Endothelial cell of umbilical vein (primary cell): ENCODE data around the gene ARF4. TPM values are rescaled to one million over a fixed set of nuclear protein-coding genes. Genes with fewer than 3 reads are reported as not detected.

Experiments used
- Bru-seq: library from RNA; stranded (reverse); fragments of 400-500 nt; gene quantifications from one replicate; lab custom pipeline; 2021; lab: Mats Ljungman, UMichigan
- BruChase-seq, 2 experiments: library from RNA; stranded (reverse); fragments of 400-500 nt; gene quantifications; one replicate each; lab custom pipeline; 2021; lab: Mats Ljungman, UMichigan
- BruUV-seq: library from RNA; stranded (reverse); fragments of 400-500 nt; replicated peaks from 2 replicates; lab custom pipeline; 2021; lab: Mats Ljungman, UMichigan
- CTCF ChIA-PET: fragments of 300-600, 350-600 bp; sonication (Branson Sonifier 250); formaldehyde crosslinking; loops from one replicate; lab custom pipeline; 2021; ENCODE audit warnings: antibody characterized with exemption, inconsistent platforms; lab: Charles Lee
- POLR2A ChIA-PET: fragments of 300-600, 350-600 bp; sonication (Branson Sonifier 250); formaldehyde crosslinking; loops from one replicate; lab custom pipeline; 2021; ENCODE audit warnings: antibody characterized with exemption, inconsistent platforms; lab: Charles Lee
- DNase-seq: peaks from one replicate; pipeline ENCODE4 v3.0.0-alpha.2; 2011; ENCODE audit warnings: low read depth, low spot score
- FAIRE-seq: peaks from 2 replicates; lab custom pipeline; 2011; peaks lifted over from hg19 to GRCh38; lab: Jason Lieb, UNC
- H2AFZ ChIP-seq: 2 replicates; pipeline ENCODE4 v1.6.0; 2012; ENCODE audit warnings: low read depth, low read length, control low read depth, inconsistent platforms
- H3K27ac ChIP-seq: 2 replicates; pipeline ENCODE4 v1.5.1; 2011; ENCODE audit warnings: low read depth, mild to moderate bottlenecking, control low read depth, low read length, moderate library complexity; ENCODE audit not compliant: insufficient read depth
- H3K27me3 ChIP-seq, 2 experiments: 2 replicates each; pipeline versions ENCODE4 v1.6.0 to v1.6.1; 2011; ENCODE audit warnings: low read length in 2 of 2, mixed read lengths in 1 of 2; ENCODE audit not compliant: control insufficient read depth in 2 of 2, insufficient read depth in 2 of 2
- H3K36me3 ChIP-seq, 2 experiments: 2 replicates in 1 of 2; 3 replicates in 1 of 2; pipeline ENCODE4 v1.5.1; 2011; ENCODE audit warnings: low read length in 2 of 2, mild to moderate bottlenecking in 1 of 2, moderate library complexity in 1 of 2; ENCODE audit not compliant: control insufficient read depth in 2 of 2, insufficient read depth in 2 of 2; ENCODE audit errors: extremely low read depth in 1 of 2
- H3K4me1 ChIP-seq: 3 replicates; pipeline ENCODE4 v1.5.1; 2011; ENCODE audit warnings: mild to moderate bottlenecking, low read length; ENCODE audit not compliant: control insufficient read depth, insufficient read depth; ENCODE audit errors: extremely low read depth
- H3K4me2 ChIP-seq: 2 replicates; pipeline ENCODE4 v1.6.1; 2011; ENCODE audit warnings: low read length, control low read depth, mixed read lengths; ENCODE audit not compliant: insufficient read depth
- H3K4me3 ChIP-seq, 3 experiments: fragments of 200-600 bp in 1 of 3; sonication (generic), shearing (Covaris generic) in 1 of 3; replicated peaks in 1 of 3; 2 replicates each; pipeline ENCODE4 v1.5.1; 2011 to 2016; ENCODE audit warnings: control low read depth in 3 of 3, low read length in 3 of 3, mild to moderate bottlenecking in 2 of 3, inconsistent platforms in 1 of 3, low read depth in 1 of 3, moderate library complexity in 1 of 3; ENCODE audit not compliant: insufficient read depth in 1 of 3
- H3K79me2 ChIP-seq: 2 replicates; pipeline ENCODE4 v1.6.0; 2012; ENCODE audit warnings: low read length, inconsistent platforms; ENCODE audit not compliant: control insufficient read depth, insufficient read depth
- H3K9ac ChIP-seq: replicated peaks from 2 replicates; pipeline ENCODE3; 2011; ENCODE audit warnings: low read length, control low read depth; ENCODE audit not compliant: insufficient read depth; ENCODE audit errors: extremely low read depth
- H3K9me1 ChIP-seq: replicated peaks from 3 replicates; pipeline ENCODE4 v1.6.0; 2011; ENCODE audit warnings: mild to moderate bottlenecking, low read length; ENCODE audit not compliant: control insufficient read depth, insufficient read depth; ENCODE audit errors: extremely low read depth
- H3K9me3 ChIP-seq: replicated peaks from 2 replicates; pipeline ENCODE4 v1.5.1; 2012; ENCODE audit warnings: low read length, inconsistent platforms; ENCODE audit not compliant: control insufficient read depth, insufficient read depth
- H4K20me1 ChIP-seq: replicated peaks from 2 replicates; pipeline ENCODE3; 2011; ENCODE audit warnings: mild to moderate bottlenecking, low read length; ENCODE audit not compliant: control insufficient read depth, insufficient read depth; ENCODE audit errors: extremely low read depth
- EZH2 ChIP-seq: IDR thresholded peaks from 2 replicates; pipeline ENCODE4 v1.6.1; 2012; ENCODE audit warnings: borderline replicate concordance, low read depth, mild to moderate bottlenecking, moderate library complexity, low read length, inconsistent platforms; ENCODE audit not compliant: severe bottlenecking
- FOS ChIP-seq: IDR thresholded peaks from 2 replicates; pipeline ENCODE4 v1.6.1; 2011; ENCODE audit warnings: mild to moderate bottlenecking, low read length, moderate library complexity, borderline replicate concordance; ENCODE audit not compliant: insufficient read depth
- GATA2 ChIP-seq: IDR thresholded peaks from 2 replicates; pipeline ENCODE4 v1.7.0; 2011; ENCODE audit warnings: low read depth, mild to moderate bottlenecking, moderate library complexity, mixed read lengths, low read length; ENCODE audit not compliant: insufficient read length, insufficient read depth
- JUN ChIP-seq: IDR thresholded peaks from 2 replicates; pipeline ENCODE4 v1.6.1; 2011; ENCODE audit warnings: borderline replicate concordance, low read depth; ENCODE audit not compliant: insufficient read length, insufficient read depth
- MAX ChIP-seq: IDR thresholded peaks from 2 replicates; pipeline ENCODE4 v1.6.1; 2011; ENCODE audit not compliant: insufficient read depth, insufficient read length
- MYC ChIP-seq: IDR thresholded peaks from one replicate; pipeline ENCODE4 v1.6.1; 2011; ENCODE audit warnings: mild to moderate bottlenecking, low read depth, low read length
- POLR2A ChIP-seq: IDR thresholded peaks from 2 replicates; pipeline ENCODE4 v1.6.1; 2012; ENCODE audit warnings: low read depth, mild to moderate bottlenecking, control low read depth, low read length
- POLR2AphosphoS5 ChIP-seq: IDR thresholded peaks from 2 replicates; pipeline ENCODE4 v1.6.1; 2012; ENCODE audit warnings: low read depth, mild to moderate bottlenecking, control low read depth, low read length, moderate library complexity; ENCODE audit not compliant: insufficient read depth
- dilution Hi-C: fragments of 300-500 bp; cut with MboI; formaldehyde crosslinking; loops from one replicate; pipeline ENCODE4 v1.15.0; 2019; ENCODE audit warnings: low sequenced_read_pairs; ENCODE audit not compliant: extremely low pct_ligation_motif_present
- intact Hi-C: fragments of 100-400 bp; cut with micrococcal nuclease; formaldehyde crosslinking; loops from one replicate; pipeline ENCODE4 v1.10.0; 2022
- long read RNA-seq: library from polyadenylated mRNA; stranded (forward); transcript quantifications from one replicate; pipeline ENCODE4 v2.0.0, GENCODE V29; 2021
- polyA minus RNA-seq, 3 experiments: library from RNA; depleted of rRNA, polyadenylated mRNA; stranded (reverse); fragments of >200 nt; gene quantifications; 1 replicate in 1 of 3; 2 replicates in 2 of 3; pipeline ENCODE4 v1.2.3, GENCODE V29; 2011
- polyA plus RNA-seq, 4 experiments: library from polyadenylated mRNA; depleted of rRNA in 3 of 4; stranded (reverse) in 3 of 4; unstranded in 1 of 4; fragments of >200 nt; gene quantifications; 2 replicates each; pipeline versions ENCODE4 v1.2.1 to v1.2.3, GENCODE V29; 2011 to 2012; ENCODE audit warnings: missing spikeins in 1 of 4
- total RNA-seq: library from RNA; stranded (reverse); gene quantifications from 2 replicates; pipeline ENCODE4 v1.2.3, GENCODE V29; 2021
- TF ChIP-seq, protein P1 (sequence below), 2 donors: IDR thresholded peaks; 1 replicate in 1 of 2; 2 replicates in 1 of 2; pipeline ENCODE4 v1.5.1; 2011; ENCODE audit warnings: low read length in 2 of 2, mild to moderate bottlenecking in 2 of 2, moderate library complexity in 2 of 2, control low read depth in 1 of 2, inconsistent platforms in 1 of 2, low read depth in 1 of 2; ENCODE audit not compliant: insufficient read depth in 1 of 2; ENCODE audit errors: extremely low read depth in 1 of 2

ARF4 gene
- 243 and 249 TPM in 2 replicates for total RNA-seq
- polyA plus RNA-seq = 221 and 239 TPM in 2 replicates
- 242 and 277 TPM in 2 replicates for polyA plus RNA-seq (2011; cell fraction: cytosol; rRNA removed)
- polyA plus RNA-seq (2011; cell fraction: nucleus; rRNA removed) = 116 and 136 TPM in 2 replicates
- polyA plus RNA-seq (2012) = 233 and 343 TPM in 2 replicates
- 602 and 710 TPM in 2 replicates for polyA minus RNA-seq
- 74.9 TPM for polyA minus RNA-seq (2011; cell fraction: cytosol; rRNA and poly(A)+ RNA removed)
- polyA minus RNA-seq (2011; cell fraction: nucleus; rRNA and poly(A)+ RNA removed) = 177 and 235 TPM in 2 replicates
- Bru-seq, nascent RNA = percentile 97 among the genes with signal in this experiment
- percentile 98 among the genes with signal in this experiment for BruChase-seq, experiment 1, labeled RNA remaining after a 6-hour chase
- percentile 97 among the genes with signal in this experiment for BruChase-seq, experiment 2, labeled RNA remaining after a 2-hour chase
- long read RNA-seq, transcript ARF4-204 (6 exons, 1,601 nt) = minor isoform, 6 of 842 reads
- long read RNA-seq, transcript ARF4-201 (6 exons, 1,660 nt) = major isoform, 797 of 842 reads
- long read RNA-seq, partial matches to known transcripts = 5 of 842 reads
- long read RNA-seq, other reads (novel, unspliced or antisense) = 32 of 842 reads

DNA sequence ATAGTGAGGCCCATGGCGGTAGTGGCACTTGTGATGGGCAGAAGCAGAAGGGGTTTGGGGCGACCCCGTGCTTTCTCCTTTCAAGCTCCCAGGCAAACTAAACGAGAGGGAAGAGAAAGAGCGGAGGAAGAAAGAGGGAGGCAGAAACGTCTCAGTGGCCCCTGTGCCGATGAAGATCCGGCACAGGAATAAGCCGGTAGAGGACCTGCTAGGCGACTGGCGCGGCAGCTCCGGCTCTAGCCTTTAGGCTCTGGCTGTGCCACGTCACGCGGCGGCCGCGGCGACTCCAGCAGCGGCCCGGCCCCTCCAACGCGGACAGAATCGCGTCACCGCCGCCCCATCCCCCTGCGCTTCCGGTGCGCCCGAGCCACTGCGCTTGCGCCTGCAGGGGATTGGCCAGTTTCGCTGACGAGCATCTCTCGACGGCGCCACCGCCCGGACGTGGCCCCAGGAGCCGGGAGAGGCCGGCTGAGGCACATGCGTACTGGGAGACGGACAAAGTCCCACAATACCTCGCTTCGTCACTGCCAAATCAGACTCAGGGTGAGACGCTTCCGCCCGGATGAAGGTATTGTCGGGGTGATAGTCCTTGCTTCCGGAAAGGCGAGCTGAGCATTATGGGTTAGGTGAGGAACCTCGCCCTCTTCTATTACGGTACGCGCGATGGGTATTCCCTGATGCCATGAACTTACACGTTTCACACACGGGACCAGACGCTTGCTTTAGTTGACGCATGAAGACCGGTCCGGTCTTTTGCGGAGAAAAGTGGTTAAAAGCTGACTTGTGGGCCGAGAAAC lies at the start of gene ARF4:
TSS of gene ARF4 (minus strand) at position 218 of the 797 bp plus-strand sequence. CDS start at position 14, 204 bp downstream.
- peak; percentile 99 for FAIRE-seq
- Histone ChIP-seq H3K9me1 (no peaks in the 10 kb centered on the region), H3K79me2 (peaks cover 47% of the 10 kb centered on the region), H2AFZ (peak within 1 kb of the TSS; percentile 61), H4K20me1 (peaks cover 17% of the 10 kb centered on the region), H3K27me3 (no peaks in the 10 kb centered on the region), H3K27ac (peak within 1 kb of the TSS; percentile 99), H3K4me1 (peaks cover 34% of the 10 kb centered on the region), H3K4me3 (peak within 1 kb of the TSS; percentile 82 to 93 (median 86)), H3K9me3 (no peaks in the 10 kb centered on the region), H3K9ac (peak within 1 kb of the TSS; percentile 99), H3K4me2 (peak within 1 kb of the TSS; percentile 98), H3K36me3 (no peaks in the 10 kb centered on the region)
- peak; percentile 100 for DNase-seq
- ChIA-PET POLR2A (interaction anchor here (0.6 to 2.3 kb wide), 7 partner anchors 11 to 594 kb away, joined by 3 to 11 read pairs (median 3); partner anchors contain the start of genes PDE12 and SLMAP), CTCF (interaction anchor here (0.9 to 4.5 kb wide), 5 partner anchors 14 to 428 kb away, joined by 3 to 27 read pairs (median 4); no protein-coding TSS in a partner anchor)
- peak; percentile 98 for TF ChIP-seq POLR2A
- TF ChIP-seq EZH2 = no peak
- TF ChIP-seq FOS = peak; percentile 33
- peak; percentile 47 for TF ChIP-seq JUN
- TF ChIP-seq MAX = peak; percentile 43
- TF ChIP-seq, protein P1, sequence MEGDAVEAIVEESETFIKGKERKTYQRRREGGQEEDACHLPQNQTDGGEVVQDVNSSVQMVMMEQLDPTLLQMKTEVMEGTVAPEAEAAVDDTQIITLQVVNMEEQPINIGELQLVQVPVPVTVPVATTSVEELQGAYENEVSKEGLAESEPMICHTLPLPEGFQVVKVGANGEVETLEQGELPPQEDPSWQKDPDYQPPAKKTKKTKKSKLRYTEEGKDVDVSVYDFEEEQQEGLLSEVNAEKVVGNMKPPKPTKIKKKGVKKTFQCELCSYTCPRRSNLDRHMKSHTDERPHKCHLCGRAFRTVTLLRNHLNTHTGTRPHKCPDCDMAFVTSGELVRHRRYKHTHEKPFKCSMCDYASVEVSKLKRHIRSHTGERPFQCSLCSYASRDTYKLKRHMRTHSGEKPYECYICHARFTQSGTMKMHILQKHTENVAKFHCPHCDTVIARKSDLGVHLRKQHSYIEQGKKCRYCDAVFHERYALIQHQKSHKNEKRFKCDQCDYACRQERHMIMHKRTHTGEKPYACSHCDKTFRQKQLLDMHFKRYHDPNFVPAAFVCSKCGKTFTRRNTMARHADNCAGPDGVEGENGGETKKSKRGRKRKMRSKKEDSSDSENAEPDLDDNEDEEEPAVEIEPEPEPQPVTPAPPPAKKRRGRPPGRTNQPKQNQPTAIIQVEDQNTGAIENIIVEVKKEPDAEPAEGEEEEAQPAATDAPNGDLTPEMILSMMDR (IDR thresholded peaks at IDR 0.05; ENCODE audit: extremely low read depth in 1 of 2, insufficient read depth in 1 of 2, low read depth in 1 of 2, low read length in 2 of 2) = peak in 1 of 2 donors; percentile 41
- TF ChIP-seq POLR2AphosphoS5 = peak; percentile 99
- TF ChIP-seq MYC = peak; percentile 62
- no peak for TF ChIP-seq GATA2
- dilution Hi-C loops = no loop called here
- intact Hi-C loops = loop anchor here (1.0 to 5.0 kb wide), 9 partner anchors 35 to 487 kb away; partner anchors contain the start of genes APPL1, PDE12 and SLMAP
- BruUV-seq = no TSS peak
